ENCODE data around the gene SLC25A21.
A peak's percentile ranks its signal among the peaks of the same experiment; 100 is the strongest.
"Not testable (repeated sequence)": the region's sequence is repeated elsewhere in the genome, so short reads cannot be mapped to it uniquely, and the experiment has no call there.

Gene SLC25A21

GRCh38 chr14:36988989-36989388 lies 183.4 kb downstream of the SLC25A21 start:
- H3K4me3 Mint-ChIP-seq = no peak overlapping the region
- H3K9me3 Mint-ChIP-seq = no peaks in the 10 kb centered on the region
- peaks cover 20% of the 10 kb centered on the region for H3K4me1 Mint-ChIP-seq
- H3K36me3 Mint-ChIP-seq (ENCODE audit: low read depth) = no peaks in the 10 kb centered on the region
- H3K27me3 Mint-ChIP-seq (ENCODE audit: low read depth) = no peaks in the 10 kb centered on the region
- TF ChIP-seq CTCF (IDR thresholded peaks at IDR 0.05; ENCODE audit: unreplicated experiment in 3 of 3) = no peak
- H3K27ac Mint-ChIP-seq = peak overlapping the region in 1 of 3 experiments; percentile 44

GRCh38 chr14:36988568-36988967 lies 183.8 kb downstream of the SLC25A21 start:
- no peak overlapping the region for H3K27ac Mint-ChIP-seq
- H3K36me3 Mint-ChIP-seq (ENCODE audit: low read depth) = no peaks in the 10 kb centered on the region
- no peaks in the 10 kb centered on the region for H3K9me3 Mint-ChIP-seq
- no peak for TF ChIP-seq CTCF (IDR thresholded peaks at IDR 0.05; ENCODE audit: unreplicated experiment in 3 of 3)
- peaks cover 20% of the 10 kb centered on the region for H3K4me1 Mint-ChIP-seq
- H3K27me3 Mint-ChIP-seq (ENCODE audit: low read depth) = no peaks in the 10 kb centered on the region
- H3K4me3 Mint-ChIP-seq = no peak overlapping the region

GRCh38 chr14:36986407-36986806 lies 186.0 kb downstream of the SLC25A21 start:
- Mint-ChIP-seq H3K27ac (no peak overlapping the region), H3K36me3 (ENCODE audit: low read depth) (no peaks in the 10 kb centered on the region), H3K4me3 (no peak overlapping the region), H3K27me3 (ENCODE audit: low read depth) (no peaks in the 10 kb centered on the region), H3K4me1 (peaks cover 20% of the 10 kb centered on the region), H3K9me3 (no peaks in the 10 kb centered on the region)
- no peak for TF ChIP-seq CTCF (IDR thresholded peaks at IDR 0.05; ENCODE audit: unreplicated experiment in 3 of 3)

- Mint-ChIP-seq H3K36me3 (ENCODE audit: low read depth) (no peaks in the 10 kb centered on the region), H3K4me1 (no peaks in the 10 kb centered on the region), H3K9me3 (no peaks in the 10 kb centered on the region), H3K27me3 (ENCODE audit: low read depth) (no peaks in the 10 kb centered on the region), H3K27ac (no peak overlapping the region), H3K4me3 (no peak overlapping the region)
- TF ChIP-seq CTCF (IDR thresholded peaks at IDR 0.05; ENCODE audit: unreplicated experiment in 3 of 3) = no peak
These were observed 190.4 kb downstream of the SLC25A21 start for GRCh38 chr14:36981832-36982529.

- H3K4me3 Mint-ChIP-seq; H3K36me3 Mint-ChIP-seq (ENCODE audit: low read depth); H3K4me1 Mint-ChIP-seq; H3K27ac Mint-ChIP-seq; H3K27me3 Mint-ChIP-seq (ENCODE audit: low read depth); H3K9me3 Mint-ChIP-seq: not testable (repeated sequence)
These were observed 192.0 kb downstream of the SLC25A21 start for GRCh38 chr14:36980413-36980812.

GRCh38 chr14:36979863-36980262 lies 192.5 kb downstream of the SLC25A21 start:
- no peak overlapping the region for H3K4me3 Mint-ChIP-seq
- no peaks in the 10 kb centered on the region for H3K4me1 Mint-ChIP-seq
- no peak for TF ChIP-seq CTCF (IDR thresholded peaks at IDR 0.05; ENCODE audit: unreplicated experiment in 3 of 3)
- H3K9me3 Mint-ChIP-seq = no peaks in the 10 kb centered on the region
- no peaks in the 10 kb centered on the region for H3K36me3 Mint-ChIP-seq (ENCODE audit: low read depth)
- no peak overlapping the region for H3K27ac Mint-ChIP-seq
- no peaks in the 10 kb centered on the region for H3K27me3 Mint-ChIP-seq (ENCODE audit: low read depth)

Data from nephron (organoid).